ENCODE results near the gene BMPR1A. TPM values are rescaled to one million over a fixed set of nuclear protein-coding genes. Genes with fewer than 3 reads are reported as not detected.

The BMPR1A gene
- total RNA-seq, 4 donors from 2014 or later = 72.7 to 89.5 (median 84.2) TPM

GRCh38 chr10:86905429-86905828, 149.0 kb downstream of the BMPR1A start:
- intact Hi-C loops (cut with DNase I) = no loop called here
- H3K4me3 ChIP-seq (replicated peaks in 1 of 3) = no peak overlapping the region

GRCh38 chr10:86914734-86915133, 158.3 kb downstream of the BMPR1A start:
- peaks cover 0 to 21% of the 10 kb centered on the region in 2 donors for H3K36me3 ChIP-seq
- no peaks in the 10 kb centered on the region for H3K9me3 ChIP-seq
- 95 to 97% methylated on average over 1 of the region's 1 CpG for WGBS, 2 donors
- intact Hi-C loops (cut with DNase I) = no loop called here
- no peaks in the 10 kb centered on the region for H3K27me3 ChIP-seq
- H3K4me1 ChIP-seq = no peaks in the 10 kb centered on the region
- H3K4me3 ChIP-seq (replicated peaks in 1 of 3) = no peak overlapping the region
- DNase-seq = no peak
- no peak for TF ChIP-seq POLR2A (IDR thresholded peaks at IDR 0.05)
- no peak for TF ChIP-seq CTCF (IDR thresholded peaks at IDR 0.05)
- H3K27ac ChIP-seq = no peak overlapping the region

More at GRCh38 chr10:86905429-86905828, 149.0 kb downstream of the BMPR1A start:
- 86 to 97% methylated on average over 1 of the region's 1 CpG for WGBS, 2 donors
- no peak overlapping the region for H3K27ac ChIP-seq
- H3K27me3 ChIP-seq = no peaks in the 10 kb centered on the region
- no peak for TF ChIP-seq CTCF (IDR thresholded peaks at IDR 0.05)
- no peak for TF ChIP-seq POLR2A (IDR thresholded peaks at IDR 0.05)
- H3K4me1 ChIP-seq = peaks cover 0 to 17% of the 10 kb centered on the region in 2 donors
- DNase-seq = no peak
- no peaks in the 10 kb centered on the region for H3K36me3 ChIP-seq
- H3K9me3 ChIP-seq = no peaks in the 10 kb centered on the region

GRCh38 chr10:86918022-86918471, 161.6 kb downstream of the BMPR1A start:
- Histone ChIP-seq H3K36me3 (peaks cover 12 to 39% of the 10 kb centered on the region in 2 donors), H3K27ac (no peak overlapping the region), H3K9me3 (no peaks in the 10 kb centered on the region), H3K4me3 (replicated peaks in 1 of 3) (no peak overlapping the region), H3K4me1 (no peaks in the 10 kb centered on the region), H3K27me3 (no peaks in the 10 kb centered on the region)
- TF ChIP-seq POLR2A (IDR thresholded peaks at IDR 0.05) (no peak), CTCF (IDR thresholded peaks at IDR 0.05) (no peak)
- DNase-seq = no peak
- intact Hi-C loops (cut with DNase I) = no loop called here
- WGBS, 2 donors = 85% methylated on average over 5 of the region's 5 CpGs

GRCh38 chr10:86922553-86922961, 166.1 kb downstream of the BMPR1A start:
- DNase-seq = no peak
- 87 to 94% methylated on average over 9 of the region's 9 CpGs for WGBS, 2 donors
- Histone ChIP-seq H3K27me3 (no peaks in the 10 kb centered on the region), H3K4me3 (replicated peaks in 1 of 3) (no peak overlapping the region), H3K4me1 (no peaks in the 10 kb centered on the region), H3K27ac (no peak overlapping the region), H3K9me3 (no peaks in the 10 kb centered on the region), H3K36me3 (peaks cover 12 to 28% of the 10 kb centered on the region in 2 donors)
- TF ChIP-seq CTCF (IDR thresholded peaks at IDR 0.05) (no peak), POLR2A (IDR thresholded peaks at IDR 0.05) (no peak)
- intact Hi-C loops (cut with DNase I) = no loop called here

GRCh38 chr10:86929468-86930380, 173.3 kb downstream of the BMPR1A start:
- DNase-seq = no peak
- Histone ChIP-seq H3K36me3 (peaks cover 9 to 15% of the 10 kb centered on the region in 2 donors), H3K27ac (no peak overlapping the region), H3K4me3 (replicated peaks in 1 of 3) (no peak overlapping the region), H3K9me3 (no peaks in the 10 kb centered on the region), H3K27me3 (no peaks in the 10 kb centered on the region), H3K4me1 (no peaks in the 10 kb centered on the region)
- TF ChIP-seq CTCF (IDR thresholded peaks at IDR 0.05) = no peak
- TF ChIP-seq POLR2A (IDR thresholded peaks at IDR 0.05) = no peak
- intact Hi-C loops (cut with DNase I) = no loop called here
- WGBS, 2 donors = 86 to 91% methylated on average over 15 of the region's 15 CpGs
